ENCODE data around the gene ZBED4.

DNA sequence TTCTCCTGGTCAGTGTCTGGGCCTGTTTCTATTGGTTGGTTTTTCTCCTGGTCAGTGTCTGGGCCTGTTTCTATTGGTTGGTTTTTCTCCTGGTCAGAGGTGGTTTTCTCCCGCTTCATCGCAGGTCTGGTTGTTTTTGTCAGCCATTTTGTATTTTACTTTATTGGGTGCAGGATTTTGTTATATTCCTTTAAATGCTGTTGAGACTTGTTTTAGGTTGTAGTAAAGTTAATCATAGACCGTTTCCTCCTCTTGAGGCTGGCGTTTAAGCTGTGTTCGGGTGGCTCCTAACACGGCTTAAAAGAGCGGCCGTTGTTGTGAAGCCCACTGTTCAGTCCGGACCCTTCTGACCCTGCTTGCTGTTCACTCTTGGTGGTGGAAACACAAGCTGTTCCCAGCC lies 26.2 kb downstream of the ZBED4 start:
- TF ChIP-seq, protein P1, sequence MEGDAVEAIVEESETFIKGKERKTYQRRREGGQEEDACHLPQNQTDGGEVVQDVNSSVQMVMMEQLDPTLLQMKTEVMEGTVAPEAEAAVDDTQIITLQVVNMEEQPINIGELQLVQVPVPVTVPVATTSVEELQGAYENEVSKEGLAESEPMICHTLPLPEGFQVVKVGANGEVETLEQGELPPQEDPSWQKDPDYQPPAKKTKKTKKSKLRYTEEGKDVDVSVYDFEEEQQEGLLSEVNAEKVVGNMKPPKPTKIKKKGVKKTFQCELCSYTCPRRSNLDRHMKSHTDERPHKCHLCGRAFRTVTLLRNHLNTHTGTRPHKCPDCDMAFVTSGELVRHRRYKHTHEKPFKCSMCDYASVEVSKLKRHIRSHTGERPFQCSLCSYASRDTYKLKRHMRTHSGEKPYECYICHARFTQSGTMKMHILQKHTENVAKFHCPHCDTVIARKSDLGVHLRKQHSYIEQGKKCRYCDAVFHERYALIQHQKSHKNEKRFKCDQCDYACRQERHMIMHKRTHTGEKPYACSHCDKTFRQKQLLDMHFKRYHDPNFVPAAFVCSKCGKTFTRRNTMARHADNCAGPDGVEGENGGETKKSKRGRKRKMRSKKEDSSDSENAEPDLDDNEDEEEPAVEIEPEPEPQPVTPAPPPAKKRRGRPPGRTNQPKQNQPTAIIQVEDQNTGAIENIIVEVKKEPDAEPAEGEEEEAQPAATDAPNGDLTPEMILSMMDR (IDR thresholded peaks at IDR 0.05), result no peak
- no peak for TF ChIP-seq POLR2A (IDR thresholded peaks at IDR 0.05)

Measured in body of pancreas (tissue), 4 donors.